ENCODE results near the gene MTUS2.

MTUS2 gene

GRCh38 chr13:29459813-29460355 is 639.7 kb downstream of the MTUS2 start:
- no peak for DNase-seq

GRCh38 chr13:29464105-29464679 is 644.1 kb downstream of the MTUS2 start:
- no peak for DNase-seq

GRCh38 chr13:29465741-29466293 is 645.7 kb downstream of the MTUS2 start:
- no peak for DNase-seq

- no peak for DNase-seq
Measured at GRCh38 chr13:29471551-29471950, 651.4 kb downstream of the MTUS2 start.

GRCh38 chr13:29472332-29472961 is 652.3 kb downstream of the MTUS2 start:
- peak in 3 of 5 experiments; percentile 9 to 39 (median 12) for DNase-seq

GRCh38 chr13:29473166-29473565 is 653.0 kb downstream of the MTUS2 start:
- no peak for DNase-seq

GRCh38 chr13:29474991-29475390 is 654.9 kb downstream of the MTUS2 start:
- no peak for DNase-seq

- DNase-seq, result no peak
Measured at GRCh38 chr13:29476046-29476445, 655.9 kb downstream of the MTUS2 start.

GRCh38 chr13:29479716-29480492 is 659.8 kb downstream of the MTUS2 start:
- no peak for DNase-seq

- no peak for DNase-seq
Measured at GRCh38 chr13:29480893-29481525, 660.9 kb downstream of the MTUS2 start.

- DNase-seq, result no peak
Measured at GRCh38 chr13:29481603-29482002, 661.5 kb downstream of the MTUS2 start.

GRCh38 chr13:29482504-29482903 is 662.4 kb downstream of the MTUS2 start:
- DNase-seq, result no peak

GRCh38 chr13:29483211-29483610 is 663.1 kb downstream of the MTUS2 start:
- DNase-seq, result no peak

GRCh38 chr13:29483623-29484022 is 663.5 kb downstream of the MTUS2 start:
- no peak for DNase-seq

GRCh38 chr13:29484236-29484635 is 664.1 kb downstream of the MTUS2 start:
- DNase-seq, result no peak

- DNase-seq, result no peak
Measured at GRCh38 chr13:29484796-29485195, 664.7 kb downstream of the MTUS2 start.

- DNase-seq, result no peak
Measured at GRCh38 chr13:29486551-29486950, 666.4 kb downstream of the MTUS2 start.

GRCh38 chr13:29487466-29488454 is 667.6 kb downstream of the MTUS2 start:
- DNase-seq, result no peak

GRCh38 chr13:29489650-29490560 is 669.8 kb downstream of the MTUS2 start:
- no peak for DNase-seq

GRCh38 chr13:29490561-29490885 is 670.4 kb downstream of the MTUS2 start:
- DNase-seq, result no peak

GRCh38 chr13:29491248-29491647 is 671.1 kb downstream of the MTUS2 start:
- DNase-seq, result no peak
